Measurements from ENCODE around the gene LSM14A.

GRCh38 chr19:34126966-34127365 is 45.3 kb upstream of the LSM14A start:
- TF ChIP-seq POLR2A (IDR thresholded peaks at IDR 0.05; ENCODE audit: low read depth, low read length) (no peak), POLR2AphosphoS5 (IDR thresholded peaks at IDR 0.05; ENCODE audit: low read depth, low read length) (no peak), TAF1 (IDR thresholded peaks at IDR 0.05; ENCODE audit: low read depth, low read length) (no peak)

Measured in GM12891 (cell line).